T1000 (cell line): ENCODE results near the gene AP1M2.

ENCODE experiments used
- DNase-seq: peaks from one replicate; lab custom pipeline; 2025; ENCODE audit warnings: mixed read lengths; lab: John Stamatoyannopoulos, UW

The AP1M2 gene

GRCh38 chr19:10587022-10587838, at the start of gene AP1M2:
Gene AP1M2 (minus strand): TSS chr19:10587312. CDS start chr19:10587231, 81 bp downstream.
- no peak for DNase-seq

- DNase-seq = no peak
Observed at GRCh38 chr19:10636304-10636972, 49.3 kb upstream of the AP1M2 start.

DNA sequence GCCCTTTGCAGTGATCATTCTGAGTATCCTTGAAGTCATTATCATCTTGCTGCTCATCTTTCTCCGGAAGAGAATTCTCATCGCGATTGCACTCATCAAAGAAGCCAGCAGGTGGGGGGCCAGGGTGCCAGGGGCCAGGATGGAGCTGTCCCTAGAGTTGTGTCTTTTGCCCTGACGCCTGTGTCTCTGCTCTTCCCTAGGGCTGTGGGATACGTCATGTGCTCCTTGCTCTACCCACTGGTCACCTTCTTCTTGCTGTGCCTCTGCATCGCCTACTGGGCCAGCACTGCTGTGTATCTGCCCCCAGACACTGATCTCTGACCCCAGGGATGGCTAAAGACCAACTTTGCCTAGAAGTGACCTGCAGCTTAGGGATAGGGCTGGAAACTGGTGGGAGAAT, 47.9 kb upstream of the AP1M2 start:
- DNase-seq = no peak

GRCh38 chr19:10634430-10634829, 47.3 kb upstream of the AP1M2 start:
- no peak for DNase-seq

- no peak for DNase-seq
Observed at GRCh38 chr19:10631874-10632273, 44.8 kb upstream of the AP1M2 start.

GRCh38 chr19:10625762-10626138, 38.6 kb upstream of the AP1M2 start:
- no peak for DNase-seq

- DNase-seq = no peak
Observed at GRCh38 chr19:10625003-10625761, 38.1 kb upstream of the AP1M2 start, which contains the start of gene SLC44A2. Gene SLC44A2 (plus strand): TSS chr19:10625553. CDS start chr19:10625634, 81 bp downstream.

- DNase-seq = no peak
Observed at GRCh38 chr19:10624585-10624984, 37.5 kb upstream of the AP1M2 start.

DNA sequence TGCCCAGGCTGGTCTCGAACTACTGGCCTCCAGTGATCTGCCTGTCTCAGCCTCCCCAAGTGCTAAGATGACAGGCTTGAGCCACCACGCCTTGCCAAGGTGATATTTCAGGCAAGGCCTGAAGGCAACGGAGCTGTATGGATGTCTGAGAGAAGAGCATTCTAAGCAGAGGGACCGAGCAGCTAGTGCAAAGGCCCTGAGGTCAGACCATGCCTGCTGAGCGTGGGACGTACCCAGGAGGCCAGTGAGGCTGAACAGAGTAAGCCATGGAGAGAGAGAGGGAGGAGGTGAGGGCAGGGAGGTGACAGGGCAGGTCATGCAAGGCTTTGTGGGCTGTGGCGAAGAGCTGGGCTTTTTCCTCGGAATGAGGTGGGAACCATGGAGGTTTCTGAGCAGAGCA, 34.9 kb upstream of the AP1M2 start:
- DNase-seq = no peak

GRCh38 chr19:10620786-10621185, 33.7 kb upstream of the AP1M2 start:
- no peak for DNase-seq

GRCh38 chr19:10618846-10619245, 31.7 kb upstream of the AP1M2 start:
- DNase-seq = no peak

- DNase-seq = no peak
Observed at GRCh38 chr19:10617409-10618121, 30.5 kb upstream of the AP1M2 start.

GRCh38 chr19:10615429-10616023, 28.4 kb upstream of the AP1M2 start:
- DNase-seq = no peak

DNA sequence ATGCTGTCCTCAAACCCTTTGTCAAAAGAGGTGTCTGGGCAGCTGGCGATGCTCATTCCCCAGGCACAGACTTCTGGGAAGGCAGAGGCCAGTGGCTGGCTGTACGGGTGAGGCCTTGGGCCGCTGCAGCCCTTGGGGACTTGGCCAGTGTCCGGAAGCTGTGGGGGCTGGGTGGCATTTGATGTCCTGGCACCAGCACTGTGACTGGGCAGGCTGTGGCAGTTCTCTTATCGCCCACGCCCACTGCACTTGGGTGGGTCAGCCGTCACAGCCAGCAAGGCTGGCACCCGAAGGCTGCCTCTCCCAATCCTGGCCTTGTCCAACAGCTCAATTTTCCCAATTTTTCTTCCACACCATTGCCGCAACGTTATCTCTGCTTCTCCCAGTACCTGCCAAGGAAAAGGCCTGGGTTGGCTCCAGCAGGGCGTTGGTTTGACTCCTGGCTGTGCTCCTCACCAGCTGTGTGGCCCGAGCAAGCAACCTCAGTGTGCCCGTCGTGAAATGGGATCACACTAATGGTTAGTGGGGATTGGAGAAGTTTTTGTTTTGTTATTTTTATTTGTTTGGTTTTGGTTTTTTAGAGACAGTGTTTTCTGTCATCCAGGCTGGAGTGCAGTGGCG, 25.5 kb upstream of the AP1M2 start:
- no peak for DNase-seq

GRCh38 chr19:10611907-10612306, 24.8 kb upstream of the AP1M2 start:
- no peak for DNase-seq

- DNase-seq = no peak
Observed at GRCh38 chr19:10604460-10604980, 17.4 kb upstream of the AP1M2 start.

DNA sequence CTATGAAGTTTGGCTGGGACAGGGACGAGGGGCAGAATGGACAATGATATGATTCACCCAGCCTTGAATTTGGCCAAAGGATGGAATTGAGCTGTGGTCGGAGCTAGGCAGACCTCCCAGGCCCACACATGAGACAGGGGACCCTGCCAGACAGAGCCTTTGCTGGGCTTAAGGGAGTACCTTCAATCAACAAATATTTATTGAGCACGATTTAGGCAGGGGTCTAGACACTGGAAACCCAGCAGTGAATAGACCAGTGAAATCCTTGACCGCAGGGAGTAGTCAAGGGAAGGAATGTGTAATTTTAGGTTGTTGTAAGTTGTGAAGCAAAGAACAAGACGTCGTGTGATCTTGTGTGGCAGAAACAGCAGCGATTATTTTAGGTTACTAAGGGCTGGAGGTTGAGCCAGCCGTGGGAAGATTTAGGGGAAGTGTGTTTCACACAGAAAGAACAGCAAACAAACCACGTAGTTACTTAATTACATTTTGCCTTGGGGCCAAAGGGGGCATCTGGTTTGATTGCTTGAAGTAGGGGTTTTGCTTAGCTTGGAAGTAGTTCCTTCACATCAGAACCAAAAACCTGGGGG, 16.9 kb upstream of the AP1M2 start:
- no peak for DNase-seq

GRCh38 chr19:10603084-10603872, 16.2 kb upstream of the AP1M2 start:
- DNase-seq = no peak

DNA sequence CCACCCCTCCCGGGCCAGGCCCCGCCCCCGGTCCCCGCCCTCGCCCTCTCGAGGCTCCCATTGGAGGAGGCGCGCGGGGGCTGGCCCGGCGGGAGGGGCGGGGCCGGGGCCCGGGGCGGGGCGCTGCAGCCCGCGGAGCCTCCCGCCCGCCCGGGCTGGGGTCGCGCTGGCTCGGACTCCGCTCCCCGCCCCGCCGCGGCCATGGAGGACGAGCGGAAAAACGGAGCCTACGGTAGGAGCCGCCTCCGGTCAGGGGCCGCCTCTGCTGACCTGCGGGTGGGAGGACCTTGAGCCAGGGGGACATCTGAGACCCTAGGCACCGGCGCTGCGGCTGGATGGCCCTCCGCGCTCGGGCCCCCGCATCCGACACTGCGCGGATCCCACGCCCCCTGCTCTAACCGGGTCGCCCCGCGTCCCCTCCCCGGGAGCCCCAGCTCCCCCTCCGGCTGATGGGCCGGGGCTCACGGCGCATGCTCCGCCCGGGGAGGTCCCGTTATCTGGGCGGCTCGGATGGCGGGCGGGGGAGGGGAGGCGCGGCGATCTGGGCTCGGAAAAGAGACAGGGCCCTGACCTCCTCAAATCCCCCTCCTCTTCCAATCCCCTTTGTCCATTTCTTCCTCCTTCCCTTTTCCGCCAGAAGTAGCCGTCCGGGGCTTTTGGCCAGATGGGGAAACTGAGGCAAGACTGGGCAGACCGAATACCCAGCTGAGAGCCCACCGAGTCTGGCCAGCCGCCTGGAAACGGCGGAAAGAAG, 15.4 kb upstream of the AP1M2 start:
- DNase-seq = peak; percentile 46
